ENCODE measurements around the gene SPAAR. TPM values are rescaled to one million over a fixed set of nuclear protein-coding genes. Genes with fewer than 3 reads are reported as not detected.

The SPAAR gene
- total and polyA plus RNA-seq, 9 of the 15 experiments (the other 6 are each of a cell fraction or from before 2014, with no cell fraction given): not detected

DNA sequence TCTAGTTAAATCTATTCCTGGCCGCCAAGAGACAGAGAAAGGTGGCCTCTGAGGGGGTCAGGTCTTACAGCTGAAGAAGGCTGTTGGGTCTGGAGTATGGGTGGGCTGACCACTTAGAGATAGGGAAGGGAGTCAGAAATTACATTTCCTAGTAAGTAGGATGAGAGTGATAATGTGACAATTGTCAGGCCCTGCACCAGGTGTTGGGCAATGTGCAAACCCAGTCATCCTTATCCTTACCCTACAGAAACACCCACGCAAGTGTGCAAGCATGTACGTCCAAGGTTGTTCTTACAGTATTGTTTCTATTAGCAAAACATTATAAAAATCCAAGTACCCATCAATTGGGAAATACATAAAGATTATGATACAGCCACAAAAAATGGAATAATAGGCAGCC lies 9.5 kb downstream of the SPAAR start (continued):
- TF ChIP-seq, protein P1, sequence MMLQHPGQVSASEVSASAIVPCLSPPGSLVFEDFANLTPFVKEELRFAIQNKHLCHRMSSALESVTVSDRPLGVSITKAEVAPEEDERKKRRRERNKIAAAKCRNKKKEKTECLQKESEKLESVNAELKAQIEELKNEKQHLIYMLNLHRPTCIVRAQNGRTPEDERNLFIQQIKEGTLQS (IDR thresholded peaks at IDR 0.05): peak; percentile 21
- TF ChIP-seq, protein P1 (CRISPR knock-in tag; conservative IDR thresholded peaks at IDR 0.05): no peak
- peak; percentile 29 for TF ChIP-seq HDAC3 (IDR thresholded peaks at IDR 0.05; ENCODE audit: borderline replicate concordance, partially characterized antibody)
- TF ChIP-seq POLR2AphosphoS5 (IDR thresholded peaks at IDR 0.05; ENCODE audit: control insufficient read depth, insufficient read depth, low read depth, low read length): peak; percentile 69; the same call in 1 of the 2 replicates
- TF ChIP-seq TSC22D4 (tag; IDR thresholded peaks at IDR 0.05): no peak
- TF ChIP-seq TCF3 (CRISPR knock-in tag; IDR thresholded peaks at IDR 0.05): peak; percentile 76
- no peak for TF ChIP-seq ZNF699 (CRISPR knock-in tag; IDR thresholded peaks at IDR 0.05; ENCODE audit: insufficient replicate concordance)
- peak; percentile 34 to 46; a peak in 1 of 4 replicates for TF ChIP-seq KDM1A (IDR thresholded peaks at IDR 0.05)
- TF ChIP-seq NFIC (IDR thresholded peaks at IDR 0.05): peak; percentile 58; the same call in 1 of the 2 replicates
- TF ChIP-seq EP300 (IDR thresholded peaks at IDR 0.05; ENCODE audit: low read length): peak; percentile 59; the same call in 1 of the 2 replicates
- TF ChIP-seq, protein P2, sequence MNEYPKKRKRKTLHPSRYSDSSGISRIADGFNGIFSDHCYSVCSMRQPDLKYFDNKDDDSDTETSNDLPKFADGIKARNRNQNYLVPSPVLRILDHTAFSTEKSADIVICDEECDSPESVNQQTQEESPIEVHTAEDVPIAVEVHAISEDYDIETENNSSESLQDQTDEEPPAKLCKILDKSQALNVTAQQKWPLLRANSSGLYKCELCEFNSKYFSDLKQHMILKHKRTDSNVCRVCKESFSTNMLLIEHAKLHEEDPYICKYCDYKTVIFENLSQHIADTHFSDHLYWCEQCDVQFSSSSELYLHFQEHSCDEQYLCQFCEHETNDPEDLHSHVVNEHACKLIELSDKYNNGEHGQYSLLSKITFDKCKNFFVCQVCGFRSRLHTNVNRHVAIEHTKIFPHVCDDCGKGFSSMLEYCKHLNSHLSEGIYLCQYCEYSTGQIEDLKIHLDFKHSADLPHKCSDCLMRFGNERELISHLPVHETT (CRISPR knock-in tag; conservative IDR thresholded peaks at IDR 0.05 in 1 of 2, IDR thresholded peaks at IDR 0.05 in 1 of 2): peak in 1 of 2 experiments; percentile 22; a peak in 1 of 4 replicates
- peak; percentile 94 for TF ChIP-seq CBFA2T3 (IDR thresholded peaks at IDR 0.05)
- TF ChIP-seq MTF1 (CRISPR knock-in tag; IDR thresholded peaks at IDR 0.05; ENCODE audit: borderline replicate concordance): no peak
- no peak for TF ChIP-seq FOS (IDR thresholded peaks at IDR 0.05; ENCODE audit: extremely low read depth, insufficient read length)

Measured in K562 (cell line).